ENCODE results near the gene GIPC1. TPM values are rescaled to one million over a fixed set of nuclear protein-coding genes. Genes with fewer than 3 reads are reported as not detected.
A peak's percentile ranks its signal among the peaks of the same experiment; 100 is the strongest.

GIPC1 gene
- total and polyA plus RNA-seq, 9 of the 15 experiments (the other 6 are each of a cell fraction or from before 2014, with no cell fraction given), result 0.49 to 54.7 (median 24.8) TPM

DNA sequence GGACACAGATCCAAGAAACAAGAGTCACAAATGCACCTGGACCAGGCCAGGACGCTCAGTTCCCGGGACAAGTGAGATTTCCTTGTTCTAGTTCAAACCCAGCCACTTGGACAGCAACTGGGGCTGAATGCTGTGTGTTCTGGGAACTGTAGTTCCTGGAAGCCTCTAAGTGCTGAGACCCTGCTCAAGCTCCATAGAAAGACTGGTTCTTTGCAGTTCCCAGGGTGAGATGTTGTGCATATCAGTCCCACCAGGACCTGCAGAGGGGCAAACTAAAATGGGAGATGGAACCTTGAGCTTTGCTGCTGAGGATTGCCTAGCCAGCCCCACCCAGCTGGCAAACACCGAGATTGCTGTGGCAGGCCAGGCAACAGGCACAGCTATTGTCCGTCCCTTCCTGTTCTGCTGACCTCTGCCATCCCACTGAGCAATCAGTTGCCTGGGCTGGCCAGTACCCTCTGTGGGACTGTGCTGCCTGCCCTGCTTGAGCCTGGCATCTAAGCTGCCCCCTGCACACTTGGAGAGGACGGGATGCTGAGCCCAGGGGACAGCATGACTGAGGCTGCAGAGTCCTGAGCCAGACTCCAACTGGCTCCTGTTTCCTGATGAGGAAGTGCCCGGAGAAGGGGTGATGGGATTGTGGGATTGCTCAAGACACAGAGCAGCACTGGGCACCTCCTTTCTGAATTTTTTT, 1.4 kb upstream of the GIPC1 start (continued):
- TF ChIP-seq, protein P1, sequence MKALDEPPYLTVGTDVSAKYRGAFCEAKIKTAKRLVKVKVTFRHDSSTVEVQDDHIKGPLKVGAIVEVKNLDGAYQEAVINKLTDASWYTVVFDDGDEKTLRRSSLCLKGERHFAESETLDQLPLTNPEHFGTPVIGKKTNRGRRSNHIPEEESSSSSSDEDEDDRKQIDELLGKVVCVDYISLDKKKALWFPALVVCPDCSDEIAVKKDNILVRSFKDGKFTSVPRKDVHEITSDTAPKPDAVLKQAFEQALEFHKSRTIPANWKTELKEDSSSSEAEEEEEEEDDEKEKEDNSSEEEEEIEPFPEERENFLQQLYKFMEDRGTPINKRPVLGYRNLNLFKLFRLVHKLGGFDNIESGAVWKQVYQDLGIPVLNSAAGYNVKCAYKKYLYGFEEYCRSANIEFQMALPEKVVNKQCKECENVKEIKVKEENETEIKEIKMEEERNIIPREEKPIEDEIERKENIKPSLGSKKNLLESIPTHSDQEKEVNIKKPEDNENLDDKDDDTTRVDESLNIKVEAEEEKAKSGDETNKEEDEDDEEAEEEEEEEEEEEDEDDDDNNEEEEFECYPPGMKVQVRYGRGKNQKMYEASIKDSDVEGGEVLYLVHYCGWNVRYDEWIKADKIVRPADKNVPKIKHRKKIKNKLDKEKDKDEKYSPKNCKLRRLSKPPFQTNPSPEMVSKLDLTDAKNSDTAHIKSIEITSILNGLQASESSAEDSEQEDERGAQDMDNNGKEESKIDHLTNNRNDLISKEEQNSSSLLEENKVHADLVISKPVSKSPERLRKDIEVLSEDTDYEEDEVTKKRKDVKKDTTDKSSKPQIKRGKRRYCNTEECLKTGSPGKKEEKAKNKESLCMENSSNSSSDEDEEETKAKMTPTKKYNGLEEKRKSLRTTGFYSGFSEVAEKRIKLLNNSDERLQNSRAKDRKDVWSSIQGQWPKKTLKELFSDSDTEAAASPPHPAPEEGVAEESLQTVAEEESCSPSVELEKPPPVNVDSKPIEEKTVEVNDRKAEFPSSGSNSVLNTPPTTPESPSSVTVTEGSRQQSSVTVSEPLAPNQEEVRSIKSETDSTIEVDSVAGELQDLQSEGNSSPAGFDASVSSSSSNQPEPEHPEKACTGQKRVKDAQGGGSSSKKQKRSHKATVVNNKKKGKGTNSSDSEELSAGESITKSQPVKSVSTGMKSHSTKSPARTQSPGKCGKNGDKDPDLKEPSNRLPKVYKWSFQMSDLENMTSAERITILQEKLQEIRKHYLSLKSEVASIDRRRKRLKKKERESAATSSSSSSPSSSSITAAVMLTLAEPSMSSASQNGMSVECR (CRISPR knock-in tag; IDR thresholded peaks at IDR 0.05), result peak; percentile 47; the same call in 1 of the 2 replicates
- no peak for TF ChIP-seq NR2F6 (CRISPR knock-in tag; IDR thresholded peaks at IDR 0.05)
- 0 out of 4 replicates have a peak, but pooled peaks of 1 of the 2 experiments have one; percentile 41 for TF ChIP-seq FOXA3 (CRISPR knock-in tag; conservative IDR thresholded peaks at IDR 0.05 in 1 of 2, IDR thresholded peaks at IDR 0.05 in 1 of 2)
- no peak for TF ChIP-seq MYC (IDR thresholded peaks at IDR 0.05; ENCODE audit: low read depth, low read length)
- no peak for TF ChIP-seq MYC (CRISPR knock-in tag; IDR thresholded peaks at IDR 0.05; ENCODE audit: borderline replicate concordance, low read depth)
- TF ChIP-seq, protein P2, sequence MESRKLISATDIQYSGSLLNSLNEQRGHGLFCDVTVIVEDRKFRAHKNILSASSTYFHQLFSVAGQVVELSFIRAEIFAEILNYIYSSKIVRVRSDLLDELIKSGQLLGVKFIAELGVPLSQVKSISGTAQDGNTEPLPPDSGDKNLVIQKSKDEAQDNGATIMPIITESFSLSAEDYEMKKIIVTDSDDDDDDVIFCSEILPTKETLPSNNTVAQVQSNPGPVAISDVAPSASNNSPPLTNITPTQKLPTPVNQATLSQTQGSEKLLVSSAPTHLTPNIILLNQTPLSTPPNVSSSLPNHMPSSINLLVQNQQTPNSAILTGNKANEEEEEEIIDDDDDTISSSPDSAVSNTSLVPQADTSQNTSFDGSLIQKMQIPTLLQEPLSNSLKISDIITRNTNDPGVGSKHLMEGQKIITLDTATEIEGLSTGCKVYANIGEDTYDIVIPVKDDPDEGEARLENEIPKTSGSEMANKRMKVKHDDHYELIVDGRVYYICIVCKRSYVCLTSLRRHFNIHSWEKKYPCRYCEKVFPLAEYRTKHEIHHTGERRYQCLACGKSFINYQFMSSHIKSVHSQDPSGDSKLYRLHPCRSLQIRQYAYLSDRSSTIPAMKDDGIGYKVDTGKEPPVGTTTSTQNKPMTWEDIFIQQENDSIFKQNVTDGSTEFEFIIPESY (CRISPR knock-in tag; IDR thresholded peaks at IDR 0.05), result no peak
- TF ChIP-seq MTA2 (IDR thresholded peaks at IDR 0.05; ENCODE audit: low read depth), result no peak
- TF ChIP-seq, protein P3, sequence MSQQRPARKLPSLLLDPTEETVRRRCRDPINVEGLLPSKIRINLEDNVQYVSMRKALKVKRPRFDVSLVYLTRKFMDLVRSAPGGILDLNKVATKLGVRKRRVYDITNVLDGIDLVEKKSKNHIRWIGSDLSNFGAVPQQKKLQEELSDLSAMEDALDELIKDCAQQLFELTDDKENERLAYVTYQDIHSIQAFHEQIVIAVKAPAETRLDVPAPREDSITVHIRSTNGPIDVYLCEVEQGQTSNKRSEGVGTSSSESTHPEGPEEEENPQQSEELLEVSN (IDR thresholded peaks at IDR 0.05; ENCODE audit: borderline replicate concordance in 1 of 2, extremely low read depth in 1 of 2, insufficient read depth in 1 of 2, insufficient read length in 1 of 2, low read depth in 1 of 2, low read length in 1 of 2, poor library complexity in 1 of 2, severe bottlenecking in 1 of 2), result no peak
- no peak for TF ChIP-seq E2F3 (CRISPR knock-in tag; IDR thresholded peaks at IDR 0.05)
- TF ChIP-seq ZNF75A (CRISPR knock-in tag; IDR thresholded peaks at IDR 0.05), result no peak
- TF ChIP-seq, protein P4, sequence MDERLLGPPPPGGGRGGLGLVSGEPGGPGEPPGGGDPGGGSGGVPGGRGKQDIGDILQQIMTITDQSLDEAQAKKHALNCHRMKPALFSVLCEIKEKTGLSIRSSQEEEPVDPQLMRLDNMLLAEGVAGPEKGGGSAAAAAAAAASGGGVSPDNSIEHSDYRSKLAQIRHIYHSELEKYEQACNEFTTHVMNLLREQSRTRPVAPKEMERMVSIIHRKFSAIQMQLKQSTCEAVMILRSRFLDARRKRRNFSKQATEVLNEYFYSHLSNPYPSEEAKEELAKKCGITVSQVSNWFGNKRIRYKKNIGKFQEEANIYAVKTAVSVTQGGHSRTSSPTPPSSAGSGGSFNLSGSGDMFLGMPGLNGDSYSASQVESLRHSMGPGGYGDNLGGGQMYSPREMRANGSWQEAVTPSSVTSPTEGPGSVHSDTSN (CRISPR knock-in tag; IDR thresholded peaks at IDR 0.05; ENCODE audit: low read depth), result no peak
- TF ChIP-seq, protein P4 (tag; conservative IDR thresholded peaks at IDR 0.05; ENCODE audit: low read depth), result no peak
- TF ChIP-seq ZFPM2 (CRISPR knock-in tag; IDR thresholded peaks at IDR 0.05), result no peak
- no peak for TF ChIP-seq ZBTB7A (IDR thresholded peaks at IDR 0.05; ENCODE audit: borderline replicate concordance, control insufficient read depth, low read depth, low read length)
- TF ChIP-seq, protein P5, sequence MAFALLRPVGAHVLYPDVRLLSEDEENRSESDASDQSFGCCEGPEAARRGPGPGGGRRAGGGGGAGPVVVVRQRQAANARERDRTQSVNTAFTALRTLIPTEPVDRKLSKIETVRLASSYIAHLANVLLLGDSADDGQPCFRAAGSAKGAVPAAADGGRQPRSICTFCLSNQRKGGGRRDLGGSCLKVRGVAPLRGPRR (CRISPR knock-in tag; IDR thresholded peaks at IDR 0.05), result no peak

Data from K562 (cell line).